ENCODE measurements around the gene ZNF525. TPM values are rescaled to one million over a fixed set of nuclear protein-coding genes. Genes with fewer than 3 reads are reported as not detected.
A peak's percentile ranks its signal among the peaks of the same experiment; 100 is the strongest.
"Not testable (repeated sequence)": the region's sequence is repeated elsewhere in the genome, so short reads cannot be mapped to it uniquely, and the experiment has no call there.

The ZNF525 gene
- total RNA-seq, 1 donor from 2014 or later: 14.6 TPM

GRCh38 chr19:53395840-53396524 lies 30.5 kb downstream of the ZNF525 start:
- DNase-seq: not testable (repeated sequence)

GRCh38 chr19:53396525-53396868 lies 31.0 kb downstream of the ZNF525 start:
- no peak for DNase-seq

- not testable (repeated sequence) for DNase-seq
Observed at GRCh38 chr19:53397918-53398317, 32.4 kb downstream of the ZNF525 start.

DNA sequence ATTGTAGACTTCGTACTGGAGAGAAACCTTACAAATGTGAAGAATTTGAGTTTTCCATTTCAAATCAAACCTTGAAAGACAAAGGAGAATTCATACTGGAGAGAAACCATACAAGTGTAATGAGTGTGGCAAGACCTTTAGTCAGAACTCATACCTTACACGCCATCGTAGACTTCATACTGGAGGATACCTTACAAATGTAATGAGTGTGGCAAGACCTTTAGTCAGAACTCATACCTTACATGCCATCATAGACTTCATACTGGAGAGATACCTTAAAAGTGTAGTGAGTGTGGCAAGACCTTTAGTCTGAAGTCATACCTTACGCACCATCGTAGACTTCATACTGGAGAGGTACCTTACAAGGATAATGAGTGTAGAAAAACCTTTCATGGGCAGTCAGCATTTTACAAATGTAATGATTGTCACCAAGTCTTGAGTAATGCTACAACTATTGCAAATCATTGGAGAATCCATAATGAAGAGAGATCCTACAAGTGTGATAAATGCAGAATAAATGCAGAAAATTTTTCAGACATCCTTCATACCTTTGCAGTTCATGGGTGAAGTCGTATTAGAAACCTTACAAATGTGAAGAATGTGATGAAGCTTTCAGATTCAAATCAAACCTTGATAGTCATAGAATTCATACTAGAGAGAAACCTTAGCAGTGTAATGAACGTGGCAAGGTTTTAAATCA lies 44.1 kb downstream of the ZNF525 start:
- no peak for DNase-seq

- DNase-seq: peak; percentile 18
Observed at GRCh38 chr19:53420520-53421315, 55.2 kb downstream of the ZNF525 start.

GRCh38 chr19:53422551-53422950 lies 57.0 kb downstream of the ZNF525 start:
- DNase-seq: no peak

DNA sequence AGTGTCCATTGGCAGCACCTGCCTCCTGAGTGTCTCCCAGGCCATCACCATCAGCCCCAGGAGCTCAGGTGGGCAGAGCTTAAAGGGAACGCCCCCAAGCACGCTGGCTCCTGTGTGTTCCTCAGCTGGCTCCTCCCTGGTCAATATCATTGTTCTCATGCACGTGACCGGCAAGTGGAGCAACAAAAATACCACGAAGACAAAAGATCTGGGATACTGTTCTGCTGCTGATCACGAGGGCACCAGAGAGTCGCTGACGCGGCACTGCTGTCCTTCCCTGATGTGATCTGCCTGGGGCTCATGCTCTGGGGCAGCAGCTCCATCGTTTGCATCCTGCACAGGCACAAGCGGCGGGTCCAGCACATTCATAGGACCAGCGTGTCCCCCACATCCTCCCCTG lies 57.6 kb downstream of the ZNF525 start:
- not testable (repeated sequence) for DNase-seq

GRCh38 chr19:53423680-53424079 lies 58.2 kb downstream of the ZNF525 start:
- DNase-seq: peak; percentile 45

GRCh38 chr19:53424968-53425597 lies 59.6 kb downstream of the ZNF525 start:
- DNase-seq: peak; percentile 89

DNA sequence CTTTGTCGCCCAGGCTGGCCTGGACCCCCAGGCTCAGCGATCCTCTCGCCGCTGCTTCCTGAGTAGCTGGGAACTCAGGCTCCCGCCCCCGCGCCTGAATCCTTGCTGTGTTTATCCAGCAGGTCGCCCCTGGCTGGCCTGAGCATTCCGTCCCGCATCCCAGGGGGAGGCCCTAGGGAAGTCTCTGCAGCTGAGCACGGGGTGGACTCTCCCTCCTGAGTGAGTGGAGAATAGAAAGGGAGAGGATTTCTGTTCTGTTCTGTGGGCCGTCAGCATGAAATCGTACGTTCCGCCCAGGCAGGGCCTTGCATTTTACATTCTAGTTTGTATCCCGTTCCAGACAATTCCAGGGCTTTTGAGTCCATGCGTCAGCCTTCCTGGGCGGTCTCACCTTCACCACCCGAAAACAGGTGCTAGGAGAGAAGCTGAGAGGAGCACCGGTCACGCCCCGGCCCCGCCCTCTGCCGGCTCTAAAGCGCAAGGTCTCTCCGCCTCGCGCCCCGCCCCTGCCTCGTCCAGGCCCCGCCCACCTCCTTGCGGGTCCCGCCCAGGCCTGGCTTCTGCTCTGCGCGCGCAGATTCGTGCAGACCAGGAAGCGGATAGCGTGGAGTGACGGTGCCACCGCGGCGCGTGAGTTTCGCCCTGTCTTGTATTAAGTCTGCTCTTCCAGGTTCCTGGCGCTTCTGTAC lies 66.0 kb downstream of the ZNF525 start, which contains the start of gene ZNF761:
Gene ZNF761, plus strand, starts transcription at position 586 of the 689 bp plus-strand sequence. CDS start 15,285 bp downstream, outside the sequence.
- DNase-seq: peak; percentile 97

- peak; percentile 16 for DNase-seq
Observed at GRCh38 chr19:53432088-53432661, 66.7 kb downstream of the ZNF525 start.

Small RNA genes within 50 kb of the gene (small RNA-seq; reads per million reads assigned to genes)
- not detected for gene RPL39P36 (ENCODE audit: low replicate concordance)

Other genes starting within 250 kb of the ZNF525 start
- gene ZNF415, start 232.8 kb upstream of the ZNF525 start, total RNA-seq: 10.3 TPM
- 8.9 TPM for gene ZNF347, start 206.7 kb upstream of the ZNF525 start, total RNA-seq
- 3.9 TPM for gene ZNF665, start 172.3 kb upstream of the ZNF525 start, total RNA-seq
- 19.0 TPM for gene ZNF677, start 110.8 kb upstream of the ZNF525 start, total RNA-seq
- not detected for gene VN1R2, start 107.4 kb upstream of the ZNF525 start, total RNA-seq
- not detected for gene VN1R4, start 98.0 kb upstream of the ZNF525 start, total RNA-seq
- gene ZNF845, start 32.0 kb upstream of the ZNF525 start, total RNA-seq: 6.8 TPM
- 18.5 TPM for gene ZNF765, start 29.4 kb downstream of the ZNF525 start, total RNA-seq
- gene ZNF761, start 66.3 kb downstream of the ZNF525 start, total RNA-seq: 9.3 TPM
- gene ZNF813, start 102.0 kb downstream of the ZNF525 start, total RNA-seq: 5.1 TPM
- gene ZNF331, start 172.4 kb downstream of the ZNF525 start, total RNA-seq: 18.3 TPM

Data from tongue (tissue), 3 donors.